Stimulated activated CD8-positive, alpha-beta memory T cell treated with anti-CD3 and anti-CD28 coated beads, Interleukin-12 subunit alpha, Interleukin-12 subunit beta, amount 100 ng/mL, for 24 hours (primary cell): Measurements from ENCODE around the gene FABP3.
A peak's percentile ranks its signal among the peaks of the same experiment; 100 is the strongest.
"Not testable (repeated sequence)": the region's sequence is repeated elsewhere in the genome, so short reads cannot be mapped to it uniquely, and the experiment has no call there.

Source experiments
- DNase-seq: peaks from one replicate; pipeline ENCODE4 v3.0.0-alpha.2; 2020; ENCODE audit errors: extremely low read depth

FABP3 gene

GRCh38 chr1:31398246-31398645 lies 25.4 kb upstream of the FABP3 start:
- no peak for DNase-seq

DNA sequence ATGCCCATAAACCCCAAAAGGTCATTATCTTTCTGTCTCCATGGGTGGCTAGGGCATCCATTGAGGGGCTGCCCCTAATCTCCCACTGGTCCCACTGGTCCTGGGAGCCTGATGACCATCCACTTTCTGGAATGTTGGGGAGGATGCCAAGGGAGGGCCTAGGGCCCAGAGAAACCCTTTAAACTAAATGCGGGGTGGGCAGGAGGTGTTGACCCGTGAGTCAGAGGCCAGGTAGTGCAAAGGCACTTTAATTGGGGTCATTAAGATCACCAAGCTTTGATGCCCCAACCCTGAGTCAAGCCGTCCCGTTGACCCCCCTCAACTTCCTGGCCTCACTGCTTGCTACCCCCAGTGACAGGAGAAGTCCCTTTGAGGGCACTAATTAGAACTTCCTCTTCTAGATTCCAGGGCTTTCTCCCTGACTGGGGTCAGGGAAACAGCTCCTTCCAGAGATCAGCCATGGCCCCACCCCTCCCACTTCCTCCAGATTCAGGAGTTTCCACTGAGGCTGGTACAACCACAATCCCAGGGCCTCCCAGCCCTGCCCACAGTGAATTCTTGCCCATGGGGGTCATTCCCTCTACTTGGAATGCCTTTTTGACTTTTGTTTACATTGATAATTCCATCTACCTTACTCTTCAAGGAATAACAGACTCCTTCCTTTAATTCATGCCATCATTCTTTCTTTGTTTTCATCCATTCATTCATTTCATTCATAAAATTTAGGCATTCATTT lies 24.7 kb upstream of the FABP3 start:
- no peak for DNase-seq

- no peak for DNase-seq
Observed at GRCh38 chr1:31396633-31397351, 23.9 kb upstream of the FABP3 start.

DNA sequence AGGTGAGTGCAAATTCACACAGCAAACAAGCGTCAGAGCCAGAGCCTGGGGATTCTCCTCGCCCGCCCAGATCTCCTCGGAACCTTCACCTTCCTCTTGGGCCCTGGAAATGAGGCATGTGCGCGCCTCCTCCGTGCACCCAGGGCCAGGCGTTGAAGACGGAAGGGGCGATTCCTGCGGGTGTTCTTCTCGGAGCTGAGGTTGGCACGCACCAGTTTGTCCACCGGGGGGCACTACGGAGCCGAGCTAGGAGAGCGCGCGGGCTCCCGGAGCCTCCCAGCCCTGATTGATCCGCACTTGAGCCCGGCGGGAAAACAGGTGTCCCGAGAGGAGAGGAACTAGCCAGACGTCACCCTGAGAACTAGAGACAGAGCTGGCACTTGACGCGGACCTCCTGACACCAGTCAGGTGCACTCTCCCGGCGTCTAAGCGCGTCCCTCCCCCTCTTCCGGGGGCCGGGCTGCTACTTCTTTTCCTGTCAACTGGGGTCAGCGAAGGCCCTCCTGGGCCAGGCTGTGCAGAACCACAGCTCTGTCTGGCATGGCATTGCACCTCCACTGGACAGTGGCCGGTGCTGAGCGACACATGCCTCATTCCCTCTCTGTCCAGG lies 21.8 kb upstream of the FABP3 start:
- DNase-seq: peak; percentile 44

DNA sequence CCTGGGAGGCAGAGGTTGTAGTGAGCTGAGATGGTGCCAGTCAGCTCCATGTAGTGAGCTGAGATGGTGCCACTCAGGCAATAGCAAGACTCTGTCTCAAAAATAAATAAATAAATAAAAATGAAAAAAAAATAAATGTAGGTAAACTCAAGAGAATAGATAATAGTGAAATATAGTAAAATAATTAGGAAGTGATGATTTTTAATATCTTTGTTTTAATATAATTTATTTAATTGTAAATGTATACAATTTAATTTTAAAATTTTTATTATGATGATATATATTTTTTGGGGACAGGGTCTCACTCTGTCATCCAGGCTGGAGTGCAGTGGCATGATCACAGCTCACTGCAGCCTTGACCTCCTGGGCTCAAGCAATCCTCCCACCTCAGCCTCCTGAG lies 20.6 kb upstream of the FABP3 start:
- no peak for DNase-seq

- DNase-seq: no peak
Observed at GRCh38 chr1:31390071-31390470, 17.2 kb upstream of the FABP3 start.

DNA sequence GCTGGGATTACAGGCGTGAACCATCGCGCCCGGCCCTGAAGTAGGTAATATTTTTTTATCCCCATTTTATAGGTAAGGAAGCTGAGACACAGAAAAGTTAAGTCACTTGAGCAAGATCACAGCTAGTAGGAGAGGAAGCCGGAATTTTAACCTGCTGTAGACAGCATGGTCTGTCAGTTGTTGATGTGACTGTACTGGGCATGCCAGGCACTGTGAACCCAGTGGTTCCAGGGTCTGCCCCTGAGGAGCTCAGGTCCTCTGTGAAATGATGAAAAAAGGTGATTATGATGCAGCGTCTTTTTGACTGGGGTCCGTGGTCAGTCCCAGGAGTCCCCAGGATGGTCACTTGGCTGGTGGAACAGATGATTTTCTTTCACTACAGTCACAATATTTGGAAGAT lies 16.7 kb upstream of the FABP3 start:
- no peak for DNase-seq

DNA sequence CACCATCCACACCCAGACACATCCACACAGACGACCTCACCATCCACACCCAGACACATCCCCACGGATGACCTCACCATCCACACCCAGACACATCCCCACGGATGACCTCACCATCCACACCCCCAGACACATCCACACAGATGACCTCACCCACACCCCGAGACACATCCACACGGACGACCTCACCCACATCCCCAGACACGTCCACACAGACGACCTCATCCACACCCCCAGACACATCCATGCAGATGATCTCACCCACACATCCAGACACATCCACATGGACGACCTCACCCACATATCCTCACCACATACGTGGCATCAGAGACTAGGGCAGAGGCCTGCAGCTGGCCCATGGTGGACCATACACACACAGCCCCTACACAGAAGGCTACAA lies 14.7 kb upstream of the FABP3 start:
- no peak for DNase-seq

GRCh38 chr1:31386576-31387243 lies 13.8 kb upstream of the FABP3 start:
- not testable (repeated sequence) for DNase-seq

GRCh38 chr1:31383967-31384366 lies 11.1 kb upstream of the FABP3 start:
- no peak for DNase-seq

GRCh38 chr1:31382379-31382989 lies 9.6 kb upstream of the FABP3 start:
- no peak for DNase-seq

DNA sequence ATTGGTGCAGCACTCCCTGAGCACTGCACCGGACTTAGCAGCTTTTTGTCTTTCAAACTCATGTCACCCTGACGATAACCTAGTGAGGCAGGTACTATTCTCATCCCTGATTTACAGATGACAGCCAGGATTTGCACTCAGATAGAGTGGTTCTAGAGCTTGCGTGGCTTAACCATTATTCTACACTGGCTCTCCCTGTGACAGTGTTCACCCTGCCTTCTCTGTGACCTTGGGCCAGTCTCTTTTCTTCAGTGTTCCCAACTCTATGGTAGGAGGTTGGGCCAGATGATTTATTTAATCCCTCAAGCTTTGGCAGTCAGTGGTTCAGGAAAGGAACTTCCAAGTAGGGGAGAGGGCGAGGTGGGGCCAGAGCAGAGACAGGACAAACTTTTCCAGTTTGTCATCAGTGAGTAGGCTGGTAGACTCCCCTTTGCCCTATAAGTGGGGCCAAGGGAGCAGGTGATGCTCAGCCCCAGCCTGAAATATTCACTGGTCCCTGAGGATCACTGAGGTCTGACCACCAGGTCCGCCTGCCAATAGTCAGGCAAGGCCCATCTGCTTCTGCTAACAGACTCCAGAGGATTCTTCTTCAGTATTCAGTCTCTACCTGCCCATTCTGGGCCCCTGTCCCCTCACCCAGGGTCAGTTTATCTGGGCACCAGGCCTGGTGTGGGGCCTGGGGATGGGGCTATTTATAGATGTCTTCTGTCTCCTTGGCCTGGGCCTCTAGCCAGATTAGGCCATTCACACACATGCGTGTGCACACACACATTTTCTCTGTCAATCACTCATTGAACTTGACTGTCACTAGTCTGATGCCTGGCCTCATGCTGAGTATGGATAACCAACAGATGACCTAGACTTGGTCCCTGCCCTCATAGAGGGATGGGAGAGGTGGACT lies 8.8 kb upstream of the FABP3 start:
- DNase-seq: no peak

DNA sequence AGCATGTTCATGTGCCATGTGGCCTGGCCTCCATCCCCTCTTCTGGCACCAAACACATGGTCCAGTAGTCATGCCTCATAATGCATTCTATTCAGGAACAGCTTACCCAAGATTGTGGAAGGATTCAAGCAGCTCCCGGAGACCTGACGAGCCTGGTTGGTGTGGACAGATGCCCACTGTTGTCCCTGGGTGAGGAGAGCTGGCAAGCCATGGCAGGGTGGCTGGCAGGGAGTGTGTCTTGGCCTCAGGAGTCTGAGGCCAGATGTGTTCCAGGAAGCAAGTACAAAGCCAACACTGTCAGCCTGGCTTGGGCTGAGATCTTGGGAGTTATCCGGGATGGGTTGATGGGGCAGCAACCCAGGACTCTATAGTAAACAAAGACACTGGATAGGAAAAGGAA lies 7.3 kb upstream of the FABP3 start:
- no peak for DNase-seq

DNA sequence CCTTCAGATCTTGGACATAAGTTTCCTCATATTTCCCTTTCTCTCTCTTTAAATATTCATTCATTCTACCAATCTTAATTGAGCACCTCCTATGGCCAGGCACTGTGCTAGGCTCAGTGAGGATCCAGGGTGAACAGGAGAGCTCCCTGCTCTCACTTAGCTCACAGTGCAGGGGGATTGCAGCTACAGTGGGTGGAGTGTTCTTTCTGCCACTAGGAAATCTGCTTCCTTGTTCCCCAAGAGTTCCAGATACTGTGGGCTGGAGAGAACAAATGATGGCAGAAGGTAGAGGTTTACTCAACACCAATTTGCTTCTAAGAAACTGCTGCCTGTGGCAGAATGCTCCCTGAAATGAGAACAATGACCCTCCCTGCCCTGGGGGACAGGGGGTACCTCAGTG lies 5.1 kb upstream of the FABP3 start:
- DNase-seq: no peak

- DNase-seq: no peak
Observed at GRCh38 chr1:31377364-31377863, 4.5 kb upstream of the FABP3 start.

GRCh38 chr1:31376375-31377134 lies 3.7 kb upstream of the FABP3 start:
- no peak for DNase-seq

GRCh38 chr1:31374511-31375196 lies 1.8 kb upstream of the FABP3 start:
- DNase-seq: no peak

- no peak for DNase-seq
Observed at GRCh38 chr1:31373897-31374486, 1.1 kb upstream of the FABP3 start.

- no peak for DNase-seq
Observed at GRCh38 chr1:31372751-31373055, 173 bp downstream of the FABP3 start.
